PC-3 (cell line): ENCODE measurements around the gene AMBN. TPM values are rescaled to one million over a fixed set of nuclear protein-coding genes. Genes with fewer than 3 reads are reported as not detected.

Experiments
- ATAC-seq: fragments of 200-7000 bp; cut with Tn5 transposase; 2 replicates; pipeline ENCODE4 v1.9.1; 2020; ENCODE audit warnings: mild to moderate bottlenecking, moderate library complexity
- BruUV-seq: library from RNA; stranded (reverse); fragments of 400-500 nt; replicated peaks from 2 replicates; lab custom pipeline; 2021; lab: Mats Ljungman, UMichigan
- CTCF ChIA-PET: fragments of 300-600 bp; sonication (Branson Sonifier 250); formaldehyde crosslinking; loops from one replicate; lab custom pipeline; 2022; ENCODE audit warnings: antibody characterized with exemption; lab: Charles Lee
- POLR2A ChIA-PET: fragments of 300-600 bp; sonication (Branson Sonifier 250); formaldehyde crosslinking; loops from one replicate; lab custom pipeline; 2022; ENCODE audit warnings: antibody characterized with exemption; ENCODE audit not compliant: unreplicated experiment; lab: Charles Lee
- DNase-seq: peaks from one replicate; pipeline ENCODE4 v3.0.0-alpha.2; 2015
- H2AFZ ChIP-seq: fragments of 300-600 bp; sonication (generic); 2 replicates; pipeline ENCODE4 v1.6.0; 2016; ENCODE audit warnings: antibody characterized with exemption, low read length
- H3F3A ChIP-seq: fragments of 300-600 bp; sonication (generic); one replicate; pipeline ENCODE4 v1.6.0; 2017; ENCODE audit warnings: antibody characterized with exemption, low read length, control low read depth, mild to moderate bottlenecking; ENCODE audit not compliant: unreplicated experiment
- H3K27ac ChIP-seq: fragments of 300-600 bp; sonication (generic); 2 replicates; pipeline ENCODE4 v1.5.1; 2016; ENCODE audit warnings: mild to moderate bottlenecking, low read length
- H3K27me3 ChIP-seq: fragments of 300-600 bp; sonication (generic); 2 replicates; pipeline ENCODE4 v1.6.1; 2016; ENCODE audit warnings: low read length, mixed read lengths
- H3K36me3 ChIP-seq: fragments of 300-600 bp; sonication (generic); 2 replicates; pipeline ENCODE4 v1.6.1; 2016; ENCODE audit warnings: low read depth, mixed run types, low read length, mixed read lengths
- H3K4me1 ChIP-seq: fragments of 300-600 bp; sonication (generic); 2 replicates; pipeline ENCODE4 v1.5.1; 2016; ENCODE audit warnings: low read length; ENCODE audit not compliant: insufficient read depth
- H3K4me2 ChIP-seq: fragments of 300-600 bp; sonication (generic); 2 replicates; pipeline ENCODE4 v1.6.0; 2016; ENCODE audit warnings: low read length
- H3K4me3 ChIP-seq: fragments of 300-600 bp; sonication (generic); 2 replicates; pipeline ENCODE4 v1.5.1; 2016; ENCODE audit warnings: mild to moderate bottlenecking, low read length, mixed read lengths
- H3K79me2 ChIP-seq: fragments of 300-600 bp; sonication (generic); 2 replicates; pipeline ENCODE4 v1.6.1; 2017; ENCODE audit warnings: low read length, mixed read lengths
- H3K9ac ChIP-seq: fragments of 300-600 bp; sonication (generic); 2 replicates; pipeline ENCODE4 v1.6.0; 2016; ENCODE audit warnings: mild to moderate bottlenecking, low read length
- H3K9me2 ChIP-seq: fragments of 300-600 bp; sonication (generic); replicated peaks from 2 replicates; pipeline ENCODE4 v1.6.1; 2016; ENCODE audit warnings: mixed run types, low read length, mixed read lengths
- H3K9me3 ChIP-seq: fragments of 300-600 bp; sonication (generic); 2 replicates; pipeline ENCODE4 v1.6.1; 2016; ENCODE audit warnings: low read length, mixed read lengths
- H4K20me1 ChIP-seq: fragments of 300-600 bp; sonication (generic); 2 replicates; pipeline ENCODE4 v1.6.1; 2016; ENCODE audit warnings: low read length, mixed read lengths
- EZH2 ChIP-seq: fragments of 300-600 bp; sonication (generic); IDR thresholded peaks from one replicate; pipeline ENCODE4 v1.6.1; 2017; ENCODE audit warnings: antibody characterized with exemption, mild to moderate bottlenecking, low read length; ENCODE audit not compliant: unreplicated experiment
- EZH2phosphoT487 ChIP-seq: fragments of 300-600 bp; sonication (generic); IDR thresholded peaks from 2 replicates; pipeline ENCODE4 v1.6.1; 2018; ENCODE audit warnings: mild to moderate bottlenecking, antibody characterized with exemption, low read length, borderline replicate concordance
- intact Hi-C: fragments of 100-400 bp; cut with micrococcal nuclease; formaldehyde crosslinking; loops from 2 replicates; pipeline ENCODE4 v1.9.0; 2023
- total RNA-seq: library from RNA; depleted of rRNA; stranded (reverse); fragments of >200 nt; gene quantifications from 2 replicates; pipeline ENCODE4 v1.2.3, GENCODE V29; 2014
- TF ChIP-seq, protein P1 (sequence below): fragments of 300-600 bp; sonication (generic); conservative IDR thresholded peaks from 2 replicates; pipeline ENCODE4 v1.5.1; 2017; ENCODE audit warnings: antibody characterized with exemption, low read depth, mild to moderate bottlenecking, low read length

AMBN gene
- total RNA-seq, 1 experiment from 2014 or later = not detected

DNA sequence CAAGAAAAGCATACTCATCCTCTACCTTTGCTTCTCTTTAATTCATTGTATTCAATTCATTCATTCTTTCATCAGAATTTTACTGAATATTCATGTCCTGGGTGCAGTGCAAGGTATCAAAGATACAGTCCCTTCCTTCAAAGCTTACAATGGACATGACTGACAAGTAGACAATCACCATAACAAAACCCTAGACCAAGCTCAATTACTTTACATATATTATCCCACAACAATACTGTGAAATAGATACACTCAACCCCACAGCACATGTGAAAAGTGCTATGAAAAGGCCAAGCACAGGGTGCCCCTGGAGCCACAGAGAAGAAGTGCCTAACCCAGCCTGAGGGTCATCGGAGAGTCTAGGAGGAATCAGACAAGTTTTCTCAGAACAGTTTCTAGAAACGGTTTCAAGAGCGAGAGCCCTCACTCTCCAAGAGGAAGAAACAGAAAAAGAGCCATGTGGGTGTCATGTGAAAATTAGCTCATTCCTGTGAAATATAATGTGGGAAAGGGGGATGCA lies 15.3 kb downstream of the AMBN start:
- H3K79me2 ChIP-seq = no peaks in the 10 kb centered on the region
- no peaks in the 10 kb centered on the region for H3K36me3 ChIP-seq
- no peaks in the 10 kb centered on the region for H3F3A ChIP-seq
- intact Hi-C loops = no loop called here
- H3K4me1 ChIP-seq = no peaks in the 10 kb centered on the region
- H3K4me3 ChIP-seq = no peak overlapping the region
- DNase-seq (no peak), ATAC-seq (no peak)
- no peak overlapping the region for H2AFZ ChIP-seq
- no peak overlapping the region for H3K4me2 ChIP-seq
- no peak overlapping the region for H3K9ac ChIP-seq
- POLR2A ChIA-PET = interaction anchor here (0.6 kb wide), 1 partner anchor 96 kb away, joined by 4 read pairs; no protein-coding TSS in a partner anchor
- no peaks in the 10 kb centered on the region for H3K9me2 ChIP-seq
- no peaks in the 10 kb centered on the region for H3K27me3 ChIP-seq
- H3K9me3 ChIP-seq = no peaks in the 10 kb centered on the region
- no peak overlapping the region for H3K27ac ChIP-seq
- no peaks in the 10 kb centered on the region for H4K20me1 ChIP-seq
- TF ChIP-seq, protein P1, sequence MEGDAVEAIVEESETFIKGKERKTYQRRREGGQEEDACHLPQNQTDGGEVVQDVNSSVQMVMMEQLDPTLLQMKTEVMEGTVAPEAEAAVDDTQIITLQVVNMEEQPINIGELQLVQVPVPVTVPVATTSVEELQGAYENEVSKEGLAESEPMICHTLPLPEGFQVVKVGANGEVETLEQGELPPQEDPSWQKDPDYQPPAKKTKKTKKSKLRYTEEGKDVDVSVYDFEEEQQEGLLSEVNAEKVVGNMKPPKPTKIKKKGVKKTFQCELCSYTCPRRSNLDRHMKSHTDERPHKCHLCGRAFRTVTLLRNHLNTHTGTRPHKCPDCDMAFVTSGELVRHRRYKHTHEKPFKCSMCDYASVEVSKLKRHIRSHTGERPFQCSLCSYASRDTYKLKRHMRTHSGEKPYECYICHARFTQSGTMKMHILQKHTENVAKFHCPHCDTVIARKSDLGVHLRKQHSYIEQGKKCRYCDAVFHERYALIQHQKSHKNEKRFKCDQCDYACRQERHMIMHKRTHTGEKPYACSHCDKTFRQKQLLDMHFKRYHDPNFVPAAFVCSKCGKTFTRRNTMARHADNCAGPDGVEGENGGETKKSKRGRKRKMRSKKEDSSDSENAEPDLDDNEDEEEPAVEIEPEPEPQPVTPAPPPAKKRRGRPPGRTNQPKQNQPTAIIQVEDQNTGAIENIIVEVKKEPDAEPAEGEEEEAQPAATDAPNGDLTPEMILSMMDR = no peak
- TF ChIP-seq EZH2 = no peak
- no peak for TF ChIP-seq EZH2phosphoT487
- CTCF ChIA-PET = interaction anchor here (0.7 kb wide), 1 partner anchor 127 kb away, joined by 3 read pairs; no protein-coding TSS in a partner anchor
- BruUV-seq = no TSS peak

DNA sequence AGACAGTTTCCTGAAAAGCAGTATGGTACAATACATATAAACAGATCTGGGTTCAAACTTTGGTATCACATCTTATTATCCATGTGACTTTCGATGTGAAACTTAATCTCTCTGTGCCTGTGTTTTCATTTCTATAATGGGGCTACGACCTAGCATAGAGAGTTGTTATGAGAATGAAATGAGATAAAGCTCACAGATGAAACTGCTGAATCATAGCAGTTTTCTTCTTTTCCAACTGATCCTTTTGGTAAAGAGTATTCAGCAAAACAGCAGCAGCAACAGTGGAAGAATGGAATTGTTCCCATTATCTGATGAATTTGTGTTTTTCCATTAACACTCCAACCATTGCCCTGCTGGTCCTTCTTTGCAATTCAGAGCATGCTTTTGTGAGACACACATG lies 16.3 kb downstream of the AMBN start:
- no TSS peak for BruUV-seq
- Histone ChIP-seq H3K4me2 (no peak overlapping the region), H3K4me3 (no peak overlapping the region), H3F3A (no peaks in the 10 kb centered on the region), H3K27ac (no peak overlapping the region), H3K9me2 (no peaks in the 10 kb centered on the region), H2AFZ (no peak overlapping the region), H3K9ac (no peak overlapping the region), H3K9me3 (no peaks in the 10 kb centered on the region), H3K36me3 (no peaks in the 10 kb centered on the region), H4K20me1 (no peaks in the 10 kb centered on the region), H3K79me2 (no peaks in the 10 kb centered on the region), H3K27me3 (no peaks in the 10 kb centered on the region), H3K4me1 (no peaks in the 10 kb centered on the region)
- intact Hi-C loops = no loop called here
- CTCF ChIA-PET = no interaction called here
- ATAC-seq = no peak
- POLR2A ChIA-PET = no interaction called here
- DNase-seq = no peak
- TF ChIP-seq EZH2 (no peak), EZH2phosphoT487 (no peak)
- TF ChIP-seq, protein P1 = no peak

DNA sequence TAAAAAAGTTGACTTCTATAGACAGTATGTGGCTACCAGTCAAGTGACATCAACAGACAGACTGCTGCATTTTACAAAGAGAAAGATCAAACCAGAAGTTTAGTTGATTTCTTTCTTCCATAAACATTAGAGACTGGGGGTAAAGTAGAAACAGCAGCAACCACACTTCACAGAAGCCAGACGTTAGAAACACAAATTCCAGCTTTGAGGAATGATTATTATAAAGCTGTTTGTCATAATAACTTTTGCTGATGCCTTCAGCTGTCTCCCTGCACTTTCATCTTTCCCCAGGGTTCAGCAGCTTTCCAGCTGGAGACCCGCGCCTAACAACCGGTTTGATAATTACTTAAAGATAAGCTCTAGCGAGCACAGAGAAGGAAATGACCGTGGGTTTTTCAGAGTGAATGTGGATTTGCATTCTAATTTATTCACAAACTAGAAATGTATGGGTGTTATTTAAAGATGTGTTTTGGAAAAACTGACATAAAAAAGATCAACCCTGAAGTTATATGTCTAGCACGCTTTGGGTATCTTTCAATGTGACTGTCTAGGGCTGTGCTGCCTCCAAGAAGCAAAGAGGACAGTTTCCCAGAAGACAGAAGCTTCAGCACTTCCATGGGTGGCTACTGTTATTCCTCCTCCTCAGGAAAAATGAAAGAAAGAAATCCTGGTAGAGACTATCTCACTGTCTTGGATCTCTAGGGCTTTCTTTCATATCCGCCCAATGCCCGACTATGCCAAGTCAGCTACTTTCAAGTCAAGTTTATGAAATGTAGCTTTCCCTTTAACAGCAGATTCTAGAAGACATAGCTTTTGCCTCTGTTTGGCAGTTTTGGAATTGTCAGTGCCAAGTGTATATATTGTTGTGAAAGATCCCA lies 21.5 kb downstream of the AMBN start:
- H3K27ac ChIP-seq = no peak overlapping the region
- H3K9me2 ChIP-seq = no peaks in the 10 kb centered on the region
- ATAC-seq = no peak
- no peak overlapping the region for H3K9ac ChIP-seq
- H2AFZ ChIP-seq = no peak overlapping the region
- H3K4me1 ChIP-seq = no peaks in the 10 kb centered on the region; the same call in 1 of the 2 replicates
- H3K79me2 ChIP-seq = no peaks in the 10 kb centered on the region
- H3K4me3 ChIP-seq = no peak overlapping the region
- intact Hi-C loops = no loop called here
- no peak for TF ChIP-seq EZH2
- TF ChIP-seq EZH2phosphoT487 = no peak
- TF ChIP-seq, protein P1 = no peak
- no peaks in the 10 kb centered on the region for H3K36me3 ChIP-seq
- CTCF ChIA-PET = no interaction called here
- POLR2A ChIA-PET = no interaction called here
- no peaks in the 10 kb centered on the region for H3F3A ChIP-seq
- no peak overlapping the region for H3K4me2 ChIP-seq
- H4K20me1 ChIP-seq = no peaks in the 10 kb centered on the region
- no peak for DNase-seq
- no peaks in the 10 kb centered on the region for H3K9me3 ChIP-seq
- no peaks in the 10 kb centered on the region for H3K27me3 ChIP-seq
- BruUV-seq = no TSS peak
